ENCODE results near the gene ARHGEF2. TPM values are rescaled to one million over a fixed set of nuclear protein-coding genes. Genes with fewer than 3 reads are reported as not detected.
"Not testable (repeated sequence)": the region's sequence is repeated elsewhere in the genome, so short reads cannot be mapped to it uniquely, and the experiment has no call there.

Gene ARHGEF2
- total RNA-seq, 1 experiment from 2014 or later, result 58.1 TPM

GRCh38 chr1:155931332-155932038 is 46.9 kb downstream of the ARHGEF2 start:
- in situ Hi-C loops (cut with HindIII; ENCODE audit: low pct_unique_long_range_greater_than_20kb, low sequenced_read_pairs), result no loop called here
- DNase-seq (ENCODE audit: low read depth), result peak; percentile 82

DNA sequence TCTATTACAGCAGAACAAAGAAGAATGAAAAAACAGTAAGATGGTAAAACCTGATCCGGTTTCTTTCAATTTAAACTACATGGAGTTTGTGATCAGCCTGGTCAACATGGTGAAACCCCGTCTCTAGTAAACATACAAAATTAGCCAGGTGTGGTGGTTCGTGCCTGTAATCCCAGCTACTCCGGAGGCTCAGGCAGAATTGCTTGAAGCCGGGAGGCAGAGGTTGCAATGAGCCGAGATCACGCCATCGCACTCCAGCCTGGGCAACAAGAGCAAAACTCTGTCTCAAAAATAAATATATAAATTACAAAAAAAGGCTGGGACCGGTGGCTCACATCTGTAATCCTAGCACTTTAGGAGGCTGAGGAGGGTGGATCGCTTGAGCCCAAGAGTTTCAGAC is 47.6 kb downstream of the ARHGEF2 start:
- DNase-seq (ENCODE audit: low read depth); in situ Hi-C loops (cut with HindIII; ENCODE audit: low pct_unique_long_range_greater_than_20kb, low sequenced_read_pairs): not testable (repeated sequence)

- DNase-seq (ENCODE audit: low read depth), result no peak
- in situ Hi-C loops (cut with HindIII; ENCODE audit: low pct_unique_long_range_greater_than_20kb, low sequenced_read_pairs), result no loop called here
Observed at GRCh38 chr1:155929057-155929456, 49.3 kb downstream of the ARHGEF2 start.

- DNase-seq (ENCODE audit: low read depth), result no peak
- in situ Hi-C loops (cut with HindIII; ENCODE audit: low pct_unique_long_range_greater_than_20kb, low sequenced_read_pairs), result no loop called here
Observed at GRCh38 chr1:155925506-155925905, 52.8 kb downstream of the ARHGEF2 start.

DNA sequence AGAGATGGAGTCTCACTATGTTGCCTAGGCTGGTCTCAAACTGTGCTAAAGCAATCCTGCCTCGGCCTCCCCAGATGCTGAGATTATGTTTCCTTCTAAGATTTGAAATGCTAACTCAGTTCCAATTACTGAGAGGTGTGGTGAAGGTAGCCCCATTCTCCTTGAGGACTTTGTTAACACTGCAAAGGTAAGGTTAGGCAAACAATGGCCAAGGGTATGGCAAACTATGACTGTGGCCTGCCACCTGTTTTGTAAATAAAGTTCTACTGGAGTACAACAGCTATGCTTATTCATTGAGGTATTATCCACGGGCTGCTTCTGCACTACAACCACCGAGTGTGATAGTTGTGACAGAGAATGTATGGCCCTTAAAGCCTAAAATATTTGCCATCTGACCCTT is 57.6 kb downstream of the ARHGEF2 start:
- in situ Hi-C loops (cut with HindIII; ENCODE audit: low pct_unique_long_range_greater_than_20kb, low sequenced_read_pairs), result no loop called here
- DNase-seq (ENCODE audit: low read depth), result no peak

DNA sequence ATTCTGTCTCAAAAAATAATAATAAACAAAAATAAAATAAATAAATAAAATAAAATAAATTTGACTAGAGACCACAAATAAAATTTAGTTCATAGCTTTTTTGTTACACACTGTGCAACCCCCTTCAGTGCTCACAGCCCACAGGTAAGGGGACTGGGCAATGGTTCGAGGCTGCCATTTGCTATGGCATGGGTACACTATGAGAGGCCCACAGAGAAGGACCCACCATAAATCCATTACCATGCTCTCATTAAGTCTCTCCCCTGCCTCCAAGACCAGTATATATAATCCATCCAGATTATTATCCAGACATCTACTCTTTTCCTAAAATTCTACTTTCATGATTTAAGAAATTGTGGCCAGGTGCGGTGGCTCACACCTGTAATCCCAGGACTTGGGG is 58.5 kb downstream of the ARHGEF2 start:
- in situ Hi-C loops (cut with HindIII; ENCODE audit: low pct_unique_long_range_greater_than_20kb, low sequenced_read_pairs), result no loop called here
- no peak for DNase-seq (ENCODE audit: low read depth)

DNA sequence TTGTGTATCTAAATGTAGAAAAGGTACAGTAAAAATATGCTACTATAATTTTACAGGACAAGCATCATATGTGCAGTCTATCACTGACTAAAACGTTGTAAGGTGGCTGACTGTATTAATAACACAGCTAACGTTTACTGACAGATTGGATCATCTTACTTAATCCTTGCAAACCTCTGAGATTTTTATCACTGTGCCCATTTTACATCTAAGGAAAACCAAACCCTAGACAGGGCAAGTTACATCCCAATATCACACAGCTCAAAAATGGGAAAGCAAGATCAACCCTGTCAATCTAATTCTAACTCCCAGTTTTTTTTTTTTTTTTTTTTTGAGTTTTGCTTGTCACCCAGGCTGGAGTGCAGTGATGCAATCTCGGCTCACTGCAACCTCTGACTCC is 59.7 kb downstream of the ARHGEF2 start:
- in situ Hi-C loops (cut with HindIII; ENCODE audit: low pct_unique_long_range_greater_than_20kb, low sequenced_read_pairs), result no loop called here

DNA sequence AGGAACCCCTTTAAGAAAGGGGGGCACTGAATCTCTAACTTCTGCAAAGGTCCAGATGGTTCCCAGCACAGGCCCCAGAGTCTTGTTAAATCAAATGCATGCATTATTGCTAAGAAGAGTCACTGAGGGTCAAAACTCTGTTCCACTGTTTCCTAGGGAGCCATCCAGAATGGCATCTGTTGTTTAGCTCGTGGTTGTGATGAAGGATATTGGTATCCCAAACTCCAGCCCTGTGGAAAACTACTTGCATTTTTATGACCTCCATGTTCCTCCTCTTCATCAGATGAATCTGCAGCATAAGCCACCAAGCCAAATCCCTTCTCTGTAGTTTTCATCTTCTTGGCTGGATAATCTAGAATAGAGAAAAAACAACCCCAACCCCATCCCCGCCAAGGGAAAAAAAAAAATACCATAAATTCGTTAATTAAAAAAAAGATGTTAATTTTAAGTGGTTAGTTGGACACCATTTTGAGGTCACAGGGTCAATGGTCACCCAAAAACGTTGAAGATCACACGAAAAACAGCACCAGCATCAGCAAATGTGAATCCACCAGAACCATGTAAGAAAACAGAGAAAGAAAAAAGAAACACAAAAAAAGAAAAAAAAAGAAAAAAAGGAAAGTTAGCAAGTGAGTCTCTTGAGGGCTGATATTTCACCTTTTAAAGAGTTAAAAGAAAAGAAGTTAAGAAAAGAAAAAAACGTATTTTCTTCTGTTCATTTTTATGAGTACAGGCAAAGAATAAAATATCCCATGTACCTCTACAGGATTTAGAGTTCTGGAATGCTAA is 64.2 kb downstream of the ARHGEF2 start:
- DNase-seq (ENCODE audit: low read depth), result no peak
- in situ Hi-C loops (cut with HindIII; ENCODE audit: low pct_unique_long_range_greater_than_20kb, low sequenced_read_pairs), result no loop called here

More for the DNA sequence above, 59.7 kb downstream of the ARHGEF2 start:
- no peak for DNase-seq (ENCODE audit: low read depth)

DNA sequence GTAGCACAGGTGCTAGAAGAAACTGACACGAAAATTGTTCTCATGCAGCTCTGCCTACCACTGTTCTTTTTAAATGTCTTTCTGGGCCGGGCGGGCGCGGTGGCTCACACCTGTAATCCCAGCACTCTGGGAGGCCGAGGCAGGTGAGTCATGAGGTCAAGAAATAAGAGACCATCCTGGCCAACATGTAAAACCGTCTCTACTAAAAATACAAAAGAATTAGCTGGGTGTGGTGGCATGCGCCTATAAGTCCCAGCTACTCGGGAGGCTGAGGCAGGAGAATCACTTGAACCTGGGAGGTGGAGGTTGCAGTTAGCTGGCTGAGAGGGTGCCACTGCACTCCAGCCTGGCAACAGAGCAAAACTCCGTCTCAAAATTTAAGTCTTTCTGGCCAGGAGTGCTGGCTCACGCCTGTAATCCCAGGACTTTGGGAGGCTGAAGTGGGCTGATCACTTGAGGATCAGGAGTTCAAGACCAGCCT is 66.3 kb downstream of the ARHGEF2 start:
- DNase-seq (ENCODE audit: low read depth), result no peak
- in situ Hi-C loops (cut with HindIII; ENCODE audit: low pct_unique_long_range_greater_than_20kb, low sequenced_read_pairs), result no loop called here

DNA sequence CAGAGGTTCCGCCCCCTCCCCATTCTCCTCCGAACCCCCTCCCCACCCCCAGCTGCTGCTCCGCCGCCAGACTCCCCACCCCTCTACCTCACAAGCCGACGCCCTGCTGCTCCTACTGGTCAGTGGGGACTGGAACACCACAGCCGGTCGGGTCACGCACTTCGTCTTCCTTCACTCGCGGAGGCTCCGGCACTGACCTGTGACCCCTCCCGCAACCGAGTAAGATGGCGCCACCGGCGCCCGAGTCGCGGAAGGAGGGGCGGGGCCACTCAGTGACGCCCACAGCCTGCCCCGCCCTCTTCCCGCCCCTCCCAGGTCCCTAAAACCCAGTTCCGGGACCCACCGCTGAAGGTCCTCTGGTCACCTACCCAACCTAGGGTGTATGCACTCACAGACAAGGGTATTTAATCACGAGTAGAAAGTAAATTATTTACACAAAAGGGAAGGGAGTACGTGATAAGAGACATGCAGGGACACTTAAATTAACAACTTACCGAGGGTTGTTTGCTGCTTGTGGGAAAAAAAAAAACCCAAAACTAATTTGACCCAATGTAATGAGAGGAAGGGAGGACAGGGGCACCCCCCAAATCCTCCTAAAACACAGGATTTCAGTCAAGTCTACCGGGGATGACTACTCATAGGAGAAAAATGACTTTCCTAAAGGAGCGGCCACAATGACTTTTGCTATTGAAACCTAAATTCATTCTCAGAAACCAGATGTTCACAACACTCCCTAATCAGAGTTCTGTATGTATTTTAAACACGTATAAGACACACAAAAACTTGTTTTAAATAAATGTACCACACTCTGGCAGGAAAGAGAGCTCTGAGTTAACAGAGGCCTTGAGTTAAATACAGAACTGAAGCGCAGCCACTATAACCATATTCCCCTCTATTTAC is 66.9 kb downstream of the ARHGEF2 start, which contains the start of gene RIT1:
TSS of gene RIT1 (minus strand) at position 194 of the 900 bp plus-strand sequence. CDS start 588 bp downstream, outside the sequence.
- in situ Hi-C loops (cut with HindIII; ENCODE audit: low pct_unique_long_range_greater_than_20kb, low sequenced_read_pairs), result no loop called here
- peak; percentile 93 for DNase-seq (ENCODE audit: low read depth)

GRCh38 chr1:155910621-155911121 is 67.7 kb downstream of the ARHGEF2 start:
- in situ Hi-C loops (cut with HindIII; ENCODE audit: low pct_unique_long_range_greater_than_20kb, low sequenced_read_pairs), result no loop called here
- DNase-seq (ENCODE audit: low read depth), result peak; percentile 59

DNA sequence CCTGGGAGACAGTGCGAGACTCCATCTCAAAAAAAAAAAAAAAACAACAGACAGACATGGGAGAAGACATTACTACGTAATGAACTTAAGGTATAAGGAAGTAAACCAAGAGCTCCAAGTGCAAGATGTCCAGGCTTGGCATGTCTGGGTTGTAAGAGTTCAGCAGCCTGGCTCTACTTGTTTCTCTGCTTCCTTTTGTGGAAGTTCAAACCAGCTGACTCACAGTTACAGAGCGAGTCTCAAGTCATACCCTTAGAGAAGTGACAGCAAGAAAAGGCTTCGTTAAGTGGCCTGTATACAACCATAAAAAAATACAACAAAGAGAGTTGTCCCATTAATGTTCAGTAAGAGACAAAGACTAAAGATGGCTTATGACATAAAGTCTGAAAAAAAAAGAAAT is 68.5 kb downstream of the ARHGEF2 start:
- in situ Hi-C loops (cut with HindIII; ENCODE audit: low pct_unique_long_range_greater_than_20kb, low sequenced_read_pairs), result no loop called here
- DNase-seq (ENCODE audit: low read depth), result peak; percentile 64

GRCh38 chr1:155904261-155904660 is 74.1 kb downstream of the ARHGEF2 start:
- in situ Hi-C loops (cut with HindIII; ENCODE audit: low pct_unique_long_range_greater_than_20kb, low sequenced_read_pairs), result no loop called here
- DNase-seq (ENCODE audit: low read depth), result no peak

- in situ Hi-C loops (cut with HindIII; ENCODE audit: low pct_unique_long_range_greater_than_20kb, low sequenced_read_pairs), result no loop called here
- DNase-seq (ENCODE audit: low read depth), result no peak
Observed at GRCh38 chr1:155900161-155900560, 78.2 kb downstream of the ARHGEF2 start.

- no peak for DNase-seq (ENCODE audit: low read depth)
- in situ Hi-C loops (cut with HindIII; ENCODE audit: low pct_unique_long_range_greater_than_20kb, low sequenced_read_pairs), result no loop called here
Observed at GRCh38 chr1:155899683-155900082, 78.7 kb downstream of the ARHGEF2 start.

DNA sequence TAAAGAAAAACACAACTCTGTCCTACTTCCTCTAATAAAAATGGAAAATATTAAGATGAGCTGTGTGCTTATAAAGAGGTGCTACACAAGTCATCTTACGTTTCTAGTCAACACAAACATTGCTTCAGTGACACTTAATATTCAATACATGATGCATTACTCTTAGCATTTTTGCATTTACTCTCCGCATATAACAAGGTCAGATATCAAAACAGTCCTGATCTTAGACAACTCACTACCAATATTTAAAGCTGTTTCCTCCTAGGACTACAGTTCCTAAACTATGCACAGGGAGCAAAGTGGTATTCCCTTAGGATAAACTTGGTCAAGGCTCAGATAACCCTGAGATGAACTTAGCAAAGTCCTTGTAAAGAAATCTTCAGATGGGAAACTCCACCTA is 79.5 kb downstream of the ARHGEF2 start:
- no peak for DNase-seq (ENCODE audit: low read depth)
- in situ Hi-C loops (cut with HindIII; ENCODE audit: low pct_unique_long_range_greater_than_20kb, low sequenced_read_pairs), result no loop called here

DNA sequence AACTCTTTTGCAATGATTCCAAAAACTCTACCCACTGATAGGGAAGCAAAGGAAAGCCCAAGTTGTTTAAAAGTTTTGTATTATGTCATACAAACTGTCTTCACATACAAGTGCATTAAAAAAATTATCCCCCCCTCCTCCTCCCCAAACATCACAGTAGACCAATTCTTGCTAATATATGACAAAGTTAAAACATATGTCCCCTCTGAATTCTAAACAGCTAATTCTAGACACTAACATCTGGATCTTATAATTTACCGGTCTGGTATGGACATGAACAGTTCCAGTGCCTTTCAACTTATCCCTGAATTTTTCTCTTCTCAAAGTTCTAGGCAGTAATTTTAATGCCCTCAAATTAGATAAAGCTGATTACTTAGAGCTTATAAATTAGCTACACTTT is 80.6 kb downstream of the ARHGEF2 start:
- no peak for DNase-seq (ENCODE audit: low read depth)
- in situ Hi-C loops (cut with HindIII; ENCODE audit: low pct_unique_long_range_greater_than_20kb, low sequenced_read_pairs), result no loop called here

All from Caki2 (cell line).